MM.1S (cell line): ENCODE measurements around the gene SIPA1L2.
A peak's percentile ranks its signal among the peaks of the same experiment; 100 is the strongest.

Source experiments
- DNase-seq: peaks from one replicate; pipeline ENCODE4 v3.0.0-alpha.2; 2015
- H2AFZ ChIP-seq: fragments of 300-600 bp; sonication (generic); 2 replicates; pipeline ENCODE4 v1.6.0; 2016; ENCODE audit warnings: antibody characterized with exemption, low read length
- H3F3A ChIP-seq: fragments of 300-600 bp; sonication (generic); 2 replicates; pipeline ENCODE4 v1.6.1; 2016; ENCODE audit warnings: mild to moderate bottlenecking, antibody characterized with exemption, low read length, moderate library complexity, mixed read lengths; ENCODE audit not compliant: insufficient read depth
- H3K27ac ChIP-seq: fragments of 300-600 bp; sonication (generic); 2 replicates; pipeline ENCODE4 v1.5.1; 2016; ENCODE audit warnings: mild to moderate bottlenecking, low read length
- H3K27me3 ChIP-seq: fragments of 300-600 bp; sonication (generic); replicated peaks from 2 replicates; pipeline ENCODE4 v1.6.0; 2016; ENCODE audit warnings: low read length; ENCODE audit not compliant: insufficient read depth
- H3K36me3 ChIP-seq: fragments of 300-600 bp; sonication (generic); replicated peaks from 2 replicates; pipeline ENCODE4 v1.6.1; 2016; ENCODE audit warnings: mild to moderate bottlenecking, low read length, mixed read lengths; ENCODE audit not compliant: insufficient read depth
- H3K4me1 ChIP-seq: fragments of 300-600 bp; sonication (generic); 2 replicates; pipeline ENCODE4 v1.6.1; 2016; ENCODE audit warnings: low read length, mixed read lengths
- H3K4me2 ChIP-seq: fragments of 300-600 bp; sonication (generic); 2 replicates; pipeline ENCODE4 v1.6.0; 2016; ENCODE audit warnings: low read depth, low read length
- H3K4me3 ChIP-seq: fragments of 300-600 bp; sonication (generic); 2 replicates; pipeline ENCODE4 v1.5.1; 2016; ENCODE audit warnings: low read length, mixed read lengths
- H3K79me2 ChIP-seq: fragments of 300-600 bp; sonication (generic); 2 replicates; pipeline ENCODE4 v1.6.1; 2016; ENCODE audit warnings: mixed run types, low read length, mixed read lengths
- H3K9ac ChIP-seq: fragments of 300-600 bp; sonication (generic); 2 replicates; pipeline ENCODE4 v1.6.1; 2016; ENCODE audit warnings: low read length, mixed read lengths
- H3K9me2 ChIP-seq: fragments of 300-600 bp; sonication (generic); replicated peaks from 2 replicates; pipeline ENCODE4 v1.6.1; 2016; ENCODE audit warnings: mild to moderate bottlenecking, low read length, mixed read lengths; ENCODE audit not compliant: insufficient read depth
- H3K9me3 ChIP-seq: fragments of 300-600 bp; sonication (generic); replicated peaks from 2 replicates; pipeline ENCODE4 v1.6.1; 2016; ENCODE audit warnings: mild to moderate bottlenecking, low read length, mixed read lengths; ENCODE audit not compliant: insufficient read depth
- H4K20me1 ChIP-seq: fragments of 300-600 bp; sonication (generic); 2 replicates; pipeline ENCODE4 v1.6.1; 2016; ENCODE audit warnings: mild to moderate bottlenecking, low read length, moderate library complexity, mixed read lengths; ENCODE audit not compliant: insufficient read depth
- CTCF ChIP-seq: fragments of 300-600 bp; sonication (generic); IDR thresholded peaks from 2 replicates; pipeline ENCODE4 v1.5.1; 2016; ENCODE audit warnings: antibody characterized with exemption, low read length, mixed read lengths
- EZH2 ChIP-seq: fragments of 300-600 bp; sonication (generic); optimal IDR thresholded peaks from 2 replicates; pipeline ENCODE3; 2017; ENCODE audit warnings: low read depth, mild to moderate bottlenecking, antibody characterized with exemption, low read length, mixed read lengths
- EZH2phosphoT487 ChIP-seq: fragments of 300-600 bp; sonication (generic); IDR thresholded peaks from 2 replicates; pipeline ENCODE4 v1.6.1; 2018; ENCODE audit warnings: antibody characterized with exemption, low read length

The SIPA1L2 gene

GRCh38 chr1:232597721-232598120 lies 32.2 kb downstream of the SIPA1L2 start:
- Histone ChIP-seq H4K20me1 (no peaks in the 10 kb centered on the region), H3K79me2 (no peaks in the 10 kb centered on the region), H3K9me2 (no peaks in the 10 kb centered on the region), H3K4me3 (no peak overlapping the region), H3F3A (peaks cover 32% of the 10 kb centered on the region), H3K4me1 (peaks cover 42% of the 10 kb centered on the region), H3K9ac (no peak overlapping the region), H3K9me3 (no peaks in the 10 kb centered on the region), H3K27ac (peak overlapping the region; percentile 70; the same call in 1 of the 2 replicates), H2AFZ (no peak overlapping the region), H3K36me3 (no peaks in the 10 kb centered on the region), H3K27me3 (no peaks in the 10 kb centered on the region), H3K4me2 (peak overlapping the region; percentile 32; the same call in 1 of the 2 replicates)
- TF ChIP-seq CTCF (no peak), EZH2phosphoT487 (no peak), EZH2 (no peak)
- peak; percentile 97 for DNase-seq

GRCh38 chr1:232596666-232597303 lies 33.1 kb downstream of the SIPA1L2 start:
- Histone ChIP-seq H4K20me1 (no peaks in the 10 kb centered on the region), H3K4me3 (0 out of 2 replicates have a peak overlapping the region, but pooled peaks have one; percentile 13), H2AFZ (no peak overlapping the region), H3K4me2 (peak overlapping the region; percentile 42), H3K9me3 (no peaks in the 10 kb centered on the region), H3K9me2 (no peaks in the 10 kb centered on the region), H3K27me3 (no peaks in the 10 kb centered on the region), H3K36me3 (no peaks in the 10 kb centered on the region), H3K79me2 (no peaks in the 10 kb centered on the region), H3K9ac (no peak overlapping the region), H3K4me1 (peaks cover 42% of the 10 kb centered on the region), H3K27ac (peak overlapping the region; percentile 24; the same call in 1 of the 2 replicates), H3F3A (peaks cover 32% of the 10 kb centered on the region)
- peak; percentile 76 for DNase-seq
- TF ChIP-seq CTCF, result no peak
- TF ChIP-seq EZH2, result no peak
- no peak for TF ChIP-seq EZH2phosphoT487

- TF ChIP-seq EZH2 (no peak), CTCF (no peak), EZH2phosphoT487 (no peak)
Observed at GRCh38 chr1:232594768-232595698, 34.9 kb downstream of the SIPA1L2 start.

More at GRCh38 chr1:232594768-232595698, 34.9 kb downstream of the SIPA1L2 start:
- Histone ChIP-seq H3K4me2 (no peak overlapping the region), H3K9ac (no peak overlapping the region), H3K27me3 (no peaks in the 10 kb centered on the region), H4K20me1 (no peaks in the 10 kb centered on the region), H3K27ac (no peak overlapping the region), H3K4me3 (no peak overlapping the region), H3K4me1 (peaks cover 45% of the 10 kb centered on the region), H3K79me2 (no peaks in the 10 kb centered on the region), H3K9me2 (no peaks in the 10 kb centered on the region), H2AFZ (no peak overlapping the region), H3K9me3 (no peaks in the 10 kb centered on the region), H3K36me3 (no peaks in the 10 kb centered on the region), H3F3A (peaks cover 32% of the 10 kb centered on the region)
- no peak for DNase-seq
